Hematopoietic multipotent progenitor cell treated with erythropoietin and hydrocortisone succinate and interleukin-3 and kit ligand, for 6 days (in vitro differentiated cells): ENCODE results near the gene GNA14.
"Not testable (repeated sequence)": the region's sequence is repeated elsewhere in the genome, so short reads cannot be mapped to it uniquely, and the experiment has no call there.

ENCODE experiments used
- DNase-seq: peaks from one replicate; pipeline ENCODE4 v3.0.0-alpha.2; 2015

GNA14 gene

DNA sequence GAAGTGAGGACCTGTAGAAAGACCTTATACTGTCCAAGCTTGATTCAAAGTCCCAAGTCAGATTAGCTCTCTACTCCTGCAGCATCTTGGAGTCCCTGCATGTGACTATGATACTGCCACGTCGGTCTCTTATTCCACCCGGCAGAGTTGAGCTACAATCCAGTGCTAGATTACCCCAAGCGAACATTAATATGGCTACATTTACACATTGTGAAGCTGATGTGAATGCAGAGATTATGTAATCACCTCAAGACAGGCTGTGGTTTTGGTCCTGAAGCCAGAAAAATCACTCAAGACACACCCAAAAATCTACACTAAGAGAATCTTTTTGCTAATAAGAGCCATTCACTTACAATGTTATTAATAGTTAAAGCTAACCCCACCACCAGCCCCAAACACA is 116.7 kb downstream of the GNA14 start:
- peak; percentile 53 for DNase-seq

- DNase-seq, result no peak
Observed at GRCh38 chr9:77523891-77524290, 124.2 kb downstream of the GNA14 start.

- DNase-seq, result no peak
Observed at GRCh38 chr9:77521091-77521490, 127.0 kb downstream of the GNA14 start.

- no peak for DNase-seq
Observed at GRCh38 chr9:77518688-77519087, 129.4 kb downstream of the GNA14 start.

DNA sequence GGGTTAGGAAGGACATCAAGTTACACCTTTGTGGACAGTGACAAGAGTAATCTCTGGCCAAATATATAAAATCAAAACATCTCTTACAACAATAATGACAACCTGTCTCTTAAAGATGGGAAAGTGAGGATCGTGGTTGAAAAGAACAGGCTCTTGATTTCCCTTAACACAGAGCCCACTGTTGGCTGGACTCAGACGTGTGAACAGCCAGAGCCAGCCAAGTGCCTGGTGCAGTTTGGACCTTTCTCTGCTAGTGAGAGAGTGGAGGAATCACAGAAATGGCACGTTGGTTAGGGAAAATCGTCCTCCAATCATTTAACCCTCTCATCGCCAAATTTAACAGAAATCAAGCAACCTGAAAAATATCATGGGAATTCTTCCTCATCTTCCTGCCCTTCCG is 131.3 kb downstream of the GNA14 start:
- DNase-seq, result no peak

DNA sequence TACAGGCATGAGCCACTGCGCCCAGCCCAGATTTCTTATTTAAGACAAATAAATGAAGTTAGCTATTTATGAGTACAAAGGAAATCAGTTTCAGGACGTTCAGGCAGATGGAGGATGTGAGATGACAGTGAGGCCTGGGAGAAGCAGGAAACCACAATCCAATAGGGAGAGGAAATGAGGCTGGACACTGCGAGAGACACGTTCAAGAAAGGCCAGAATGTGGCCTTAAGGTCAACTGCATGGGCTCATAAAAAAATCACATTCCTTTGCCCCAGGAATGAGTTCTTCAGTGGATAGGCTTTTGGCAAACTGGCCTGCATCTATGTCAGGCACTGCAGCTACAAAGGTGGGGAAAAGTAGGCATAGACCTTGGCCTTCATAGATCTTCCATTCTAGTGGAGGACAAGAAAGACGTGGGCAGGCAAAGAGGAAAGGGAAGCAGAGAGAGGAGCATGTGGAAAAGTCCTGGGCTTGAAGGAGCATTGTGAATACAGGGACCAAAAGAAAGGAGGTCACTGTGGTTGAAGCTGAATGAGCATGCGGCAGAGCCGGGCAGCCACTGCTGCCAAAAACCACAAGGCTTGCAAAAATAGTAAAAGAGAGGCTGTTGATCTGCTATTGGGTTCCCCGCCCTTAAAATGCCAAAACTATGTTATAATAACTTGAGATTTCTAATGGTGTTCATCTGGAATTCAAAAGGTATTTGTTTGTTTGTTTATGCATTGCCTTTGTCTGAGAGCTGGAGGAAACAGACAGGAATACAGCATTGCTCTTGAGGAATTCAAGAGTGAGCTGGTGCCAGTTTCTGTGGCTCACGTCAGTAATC is 133.0 kb downstream of the GNA14 start:
- DNase-seq, result peak; percentile 16

DNA sequence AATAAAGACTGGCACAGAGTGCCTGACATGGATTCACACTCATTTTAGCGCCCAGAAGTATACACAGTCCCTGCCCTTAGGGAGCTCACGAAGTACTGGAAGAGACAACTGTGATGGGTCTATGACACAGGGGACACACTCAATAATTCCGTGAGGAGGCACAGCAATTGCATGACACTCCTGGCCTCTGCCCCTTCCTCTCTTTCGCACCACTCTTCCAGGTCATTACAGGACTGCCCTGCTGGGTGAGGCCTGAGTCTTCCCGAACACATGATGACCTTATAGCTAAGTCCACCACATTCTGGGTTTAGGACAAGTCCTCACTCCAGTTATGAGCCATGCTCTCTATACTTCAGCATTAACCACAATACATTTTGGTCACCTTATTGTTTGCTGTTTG is 134.7 kb downstream of the GNA14 start:
- no peak for DNase-seq

- DNase-seq, result no peak
Observed at GRCh38 chr9:77512876-77513275, 135.2 kb downstream of the GNA14 start.

DNA sequence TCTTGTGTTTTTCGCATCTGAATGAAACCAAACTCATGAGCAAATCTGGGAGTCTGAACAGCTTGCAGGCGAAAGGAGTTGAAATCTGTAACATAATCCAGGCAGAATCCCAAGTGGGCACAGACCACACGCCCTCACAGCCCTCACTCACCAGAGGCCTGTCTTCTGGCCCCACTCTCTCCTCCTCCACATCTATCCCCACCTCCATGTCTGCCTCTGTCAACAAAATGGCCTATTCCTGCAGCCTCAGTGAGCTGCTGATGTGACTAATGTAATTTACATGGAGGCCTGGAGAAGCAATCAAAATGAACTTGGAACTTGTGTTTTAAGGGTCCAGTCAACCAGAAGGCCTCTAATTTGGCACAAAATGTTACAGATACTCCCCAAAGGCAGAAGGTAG is 136.6 kb downstream of the GNA14 start:
- DNase-seq, result no peak

GRCh38 chr9:77510666-77511065 is 137.5 kb downstream of the GNA14 start:
- no peak for DNase-seq

DNA sequence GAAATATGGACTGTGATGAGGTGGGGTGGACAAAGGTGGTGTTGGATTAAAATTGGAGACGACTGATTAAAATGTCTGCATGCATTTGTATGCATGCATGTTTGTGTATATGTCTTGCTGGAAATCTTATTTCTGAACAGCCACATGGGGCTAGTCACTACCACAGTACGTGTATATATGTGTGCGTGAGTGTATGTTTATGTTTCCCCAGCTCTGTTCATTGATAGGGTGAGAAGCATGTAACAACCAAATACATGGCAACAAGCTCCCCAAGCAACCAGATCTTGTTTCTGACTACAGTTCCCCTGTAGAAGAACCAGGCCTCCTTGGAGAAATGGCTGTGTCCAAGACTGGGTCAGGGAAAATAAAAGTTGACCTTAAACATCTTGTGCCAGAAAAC is 139.7 kb downstream of the GNA14 start:
- DNase-seq, result no peak

GRCh38 chr9:77507212-77507961 is 140.7 kb downstream of the GNA14 start:
- no peak for DNase-seq

GRCh38 chr9:77505232-77505631 is 142.9 kb downstream of the GNA14 start:
- no peak for DNase-seq

- no peak for DNase-seq
Observed at GRCh38 chr9:77502568-77502967, 145.6 kb downstream of the GNA14 start.

DNA sequence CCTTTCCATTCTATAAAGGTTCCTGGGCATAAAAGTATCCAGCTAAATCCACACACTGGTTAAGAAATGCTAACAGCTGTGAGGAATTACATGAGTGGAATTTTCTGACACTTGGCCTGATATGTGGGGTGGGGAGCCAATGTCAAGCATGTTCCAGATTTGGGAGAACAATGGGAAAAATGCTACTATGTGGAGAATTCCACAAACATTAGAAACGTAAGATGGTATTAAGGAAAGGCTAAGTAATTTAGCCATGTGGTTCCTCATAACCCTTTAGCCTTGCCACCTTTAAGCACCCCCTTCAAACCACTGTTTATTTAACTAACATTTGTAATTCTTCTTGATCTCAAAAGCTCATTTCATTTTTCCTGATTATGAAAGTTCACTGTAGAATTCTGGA is 149.2 kb downstream of the GNA14 start:
- no peak for DNase-seq

GRCh38 chr9:77497322-77498198 is 150.6 kb downstream of the GNA14 start:
- no peak for DNase-seq

DNA sequence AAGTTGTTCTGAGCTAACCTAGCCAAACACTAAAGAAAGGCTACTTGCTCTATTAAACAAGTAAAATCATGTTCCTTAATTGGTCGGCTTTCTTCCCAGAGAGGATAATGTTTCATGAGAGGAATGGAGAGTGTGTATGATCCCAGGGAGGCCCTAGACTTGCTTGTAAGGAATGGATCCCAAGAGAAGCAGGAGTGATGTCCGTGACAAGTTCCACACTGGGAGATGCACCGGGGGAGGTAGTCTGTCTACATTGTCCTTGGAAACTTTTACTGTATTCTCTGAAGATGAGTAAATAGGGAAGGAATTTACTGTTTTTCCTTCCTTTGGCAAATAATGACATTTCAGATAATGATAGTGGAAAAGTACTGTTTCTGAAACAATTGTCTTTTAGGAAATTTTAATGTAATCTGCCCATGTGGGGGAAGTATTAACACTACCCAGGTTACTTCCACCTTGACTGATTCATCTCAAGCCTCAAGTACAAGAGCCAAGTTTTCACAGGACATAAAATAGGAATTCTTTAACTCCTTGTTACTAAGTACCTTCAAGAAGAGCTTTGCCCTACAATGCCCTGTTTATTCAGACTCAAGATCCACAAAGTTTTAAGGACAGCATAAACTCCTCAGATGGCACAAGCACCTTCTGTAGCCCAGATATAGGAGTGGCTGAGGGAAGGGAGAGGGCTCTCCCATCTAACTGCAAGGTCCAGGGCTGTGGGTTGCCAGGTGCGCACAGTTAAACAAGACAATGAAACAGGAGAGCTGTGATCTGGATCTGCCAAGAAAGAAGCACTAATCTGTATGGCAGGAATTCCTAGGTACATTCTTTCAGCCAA is 152.1 kb downstream of the GNA14 start:
- no peak for DNase-seq

DNA sequence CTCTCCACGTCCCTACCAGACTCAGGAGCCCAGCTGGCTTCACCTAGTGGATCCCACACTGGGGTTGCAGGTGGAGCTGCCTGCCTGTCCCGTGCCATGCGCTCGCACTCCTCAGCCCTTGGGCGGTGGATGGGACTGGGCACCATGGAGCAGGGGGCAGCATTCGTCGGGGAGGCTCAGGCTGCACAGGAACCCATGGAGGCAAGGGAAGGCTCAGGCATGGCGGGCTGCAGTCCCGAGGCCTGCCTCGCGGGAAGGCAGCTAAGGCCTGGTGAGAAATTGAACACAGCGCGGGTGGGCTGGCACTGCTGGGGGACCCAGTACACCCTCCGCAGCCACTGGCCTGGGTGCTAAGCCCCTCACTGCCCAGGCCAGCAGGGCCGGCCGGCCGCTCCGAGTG is 157.8 kb downstream of the GNA14 start:
- DNase-seq, result not testable (repeated sequence)

DNA sequence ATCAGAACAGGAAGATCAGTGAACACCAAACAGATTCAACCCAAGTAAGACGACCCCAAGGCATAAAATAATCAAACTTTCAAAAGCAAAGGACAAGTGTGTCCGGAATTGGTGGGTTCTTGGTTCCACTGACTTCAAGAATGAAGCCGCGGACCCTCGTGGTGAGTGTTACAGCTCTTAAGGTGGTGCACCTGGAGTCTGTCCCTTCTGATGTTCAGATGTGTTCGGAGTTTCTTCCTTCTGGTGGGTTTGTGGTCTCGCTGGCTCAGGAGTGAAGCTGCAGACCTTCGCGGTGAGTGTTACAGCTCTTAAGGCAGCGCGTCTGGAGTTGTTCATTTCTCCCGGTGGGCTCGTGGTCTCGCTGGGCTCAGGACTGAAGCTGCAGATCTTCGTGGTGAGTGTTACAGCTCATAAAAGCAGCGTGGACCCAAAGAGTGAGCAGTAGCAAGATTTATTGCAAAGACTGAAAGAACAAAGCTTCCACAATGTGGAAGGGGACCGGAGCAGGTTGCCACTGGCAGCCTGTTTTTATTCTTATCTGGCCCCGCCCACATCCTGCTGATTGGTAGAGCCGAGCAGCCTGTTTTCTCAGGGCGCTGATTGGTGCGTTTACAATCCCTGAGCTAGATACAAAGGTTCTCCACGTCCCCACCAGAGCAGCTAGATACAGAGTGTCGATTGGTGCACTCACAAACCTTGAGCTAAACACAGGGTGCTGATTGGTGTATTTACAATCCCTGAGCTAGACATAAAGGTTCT is 158.5 kb downstream of the GNA14 start:
- DNase-seq, result not testable (repeated sequence)

DNA sequence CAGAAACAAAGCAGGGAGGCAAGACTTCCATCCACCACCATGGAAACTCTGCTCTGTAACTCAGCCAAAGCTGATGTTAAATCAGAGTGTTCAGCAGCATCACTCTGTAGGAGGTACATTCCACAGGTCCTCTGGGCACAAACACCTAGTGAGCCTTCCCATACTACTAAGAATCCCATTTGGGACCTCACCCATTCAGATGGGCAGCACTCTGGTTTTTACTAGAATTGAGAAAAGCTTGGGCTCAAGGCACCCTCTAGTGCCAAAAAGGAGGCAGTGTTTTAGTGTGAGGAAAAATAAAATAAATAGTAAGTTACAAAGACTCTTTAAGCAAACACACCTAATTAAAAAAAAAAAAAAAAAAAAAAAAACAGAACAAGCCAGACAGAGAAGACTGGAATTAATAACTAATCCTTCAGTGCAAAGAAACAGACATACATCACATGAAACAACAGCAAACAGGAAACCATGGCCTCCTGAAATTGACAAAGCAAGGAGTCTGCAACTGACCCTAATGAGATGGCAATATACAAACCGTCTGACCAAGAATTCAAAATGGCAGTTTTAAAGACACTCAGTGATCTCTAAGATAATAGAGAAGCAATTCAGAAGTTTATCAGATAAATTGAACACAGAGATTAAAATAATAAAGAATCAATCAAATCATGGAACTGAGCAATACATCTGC is 159.5 kb downstream of the GNA14 start:
- DNase-seq, result peak; percentile 50

DNA sequence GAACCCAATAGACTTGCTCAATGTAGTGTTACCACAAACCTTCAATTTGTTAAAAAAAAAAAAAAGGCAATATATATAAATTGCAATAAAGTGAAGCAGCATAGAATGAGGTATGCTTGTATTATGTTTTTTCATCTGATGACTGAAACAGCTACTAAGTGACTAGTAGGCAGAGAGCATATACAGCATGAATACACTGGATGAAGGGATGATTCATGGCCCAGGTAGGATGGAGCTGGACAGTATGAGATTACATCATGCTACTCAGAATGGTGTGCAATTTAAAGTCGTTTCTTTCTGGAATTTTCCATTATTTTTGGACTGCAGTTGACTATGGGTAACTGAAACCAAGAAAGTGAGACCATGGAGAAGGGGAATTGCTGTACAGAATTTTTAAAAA is 161.2 kb downstream of the GNA14 start:
- DNase-seq, result no peak
